GM21390 (cell line): ENCODE data around the gene RPS2.
A peak's percentile ranks its signal among the peaks of the same experiment; 100 is the strongest.

Experiments
- ATAC-seq: cut with Tn5 transposase; IDR thresholded peaks from one replicate; pipeline ENCODE4 v1.9.1; 2021; ENCODE audit not compliant: unreplicated experiment

The RPS2 gene

GRCh38 chr16:1982991-1983543 is 18.4 kb upstream of the RPS2 start:
- ATAC-seq: no peak

GRCh38 chr16:1982013-1982433 is 17.4 kb upstream of the RPS2 start:
- no peak for ATAC-seq

GRCh38 chr16:1981398-1981836 is 16.8 kb upstream of the RPS2 start, which contains the start of gene NOXO1:
Gene NOXO1 (minus strand): TSS chr16:1981469. CDS start chr16:1981179, 290 bp downstream.
- no peak for ATAC-seq

- no peak for ATAC-seq
These were observed 16.1 kb upstream of the RPS2 start for GRCh38 chr16:1980770-1981087.

GRCh38 chr16:1980030-1980769 is 15.6 kb upstream of the RPS2 start:
- no peak for ATAC-seq

GRCh38 chr16:1979271-1980029 is 14.8 kb upstream of the RPS2 start:
- ATAC-seq: no peak

GRCh38 chr16:1978476-1979120 is 14.0 kb upstream of the RPS2 start:
- no peak for ATAC-seq

- ATAC-seq: no peak
These were observed 13.2 kb upstream of the RPS2 start for GRCh38 chr16:1977875-1978268.

GRCh38 chr16:1976951-1977874 is 12.6 kb upstream of the RPS2 start:
- no peak for ATAC-seq

GRCh38 chr16:1976216-1976520 is 11.5 kb upstream of the RPS2 start:
- ATAC-seq: no peak

- no peak for ATAC-seq
These were observed 11.0 kb upstream of the RPS2 start for GRCh38 chr16:1975432-1976215.

- no peak for ATAC-seq
These were observed 9.8 kb upstream of the RPS2 start for GRCh38 chr16:1974157-1975070.

GRCh38 chr16:1973461-1974156 is 9.0 kb upstream of the RPS2 start:
- no peak for ATAC-seq

- ATAC-seq: no peak
These were observed 7.9 kb upstream of the RPS2 start for GRCh38 chr16:1972490-1972877.

GRCh38 chr16:1971796-1972489 is 7.3 kb upstream of the RPS2 start, which contains the start of gene TBL3:
Gene TBL3 (plus strand): TSS chr16:1972053. CDS start chr16:1972165, 112 bp downstream.
- ATAC-seq: peak; percentile 70

- no peak for ATAC-seq
These were observed 3.7 kb upstream of the RPS2 start for GRCh38 chr16:1968146-1968953.

GRCh38 chr16:1966460-1966859 is 1.8 kb upstream of the RPS2 start, which contains the start of gene RNF151:
Gene RNF151 (plus strand): TSS chr16:1966856. CDS start chr16:1966882, 26 bp downstream.
- ATAC-seq: no peak
